Endothelial cell of umbilical vein (primary cell): Measurements from ENCODE around the gene LAMTOR2.

ENCODE experiments used
- CTCF ChIP-seq, 2 donors: IDR thresholded peaks; 1 replicate in 1 of 2; 2 replicates in 1 of 2; pipeline ENCODE4 v1.5.1; 2011; ENCODE audit warnings: low read length in 2 of 2, mild to moderate bottlenecking in 2 of 2, moderate library complexity in 2 of 2, control low read depth in 1 of 2, inconsistent platforms in 1 of 2, low read depth in 1 of 2; ENCODE audit not compliant: insufficient read depth in 1 of 2; ENCODE audit errors: extremely low read depth in 1 of 2
- MAX ChIP-seq: IDR thresholded peaks from 2 replicates; pipeline ENCODE4 v1.6.1; 2011; ENCODE audit not compliant: insufficient read depth, insufficient read length
- POLR2AphosphoS5 ChIP-seq: IDR thresholded peaks from 2 replicates; pipeline ENCODE4 v1.6.1; 2012; ENCODE audit warnings: low read depth, mild to moderate bottlenecking, control low read depth, low read length, moderate library complexity; ENCODE audit not compliant: insufficient read depth

- TF ChIP-seq CTCF (IDR thresholded peaks at IDR 0.05; ENCODE audit: extremely low read depth in 1 of 2, insufficient read depth in 1 of 2, low read depth in 1 of 2, low read length in 2 of 2) (no peak), MAX (no peak), POLR2AphosphoS5 (no peak)
These were observed 41.4 kb downstream of the LAMTOR2 start for GRCh38 chr1:156095906-156096508.
